Dendritic cell treated with granulocyte-macrophage colony-stimulating factor and Interleukin-4, amounts not matched to agents 40 ng/mL and 50 ng/mL, for 4 days (primary cell): ENCODE data around the gene SF3B4.
A peak's percentile ranks its signal among the peaks of the same experiment; 100 is the strongest.
"Not testable (repeated sequence)": the region's sequence is repeated elsewhere in the genome, so short reads cannot be mapped to it uniquely, and the experiment has no call there.

Source experiments
- H3K27ac Mint-ChIP-seq: one replicate; pipeline ENCODE4 v1.8.0; 2022; ENCODE audit warnings: mild to moderate bottlenecking, mixed read lengths
- H3K27me3 Mint-ChIP-seq: one replicate; pipeline ENCODE4 v1.8.0; 2022; ENCODE audit warnings: mild to moderate bottlenecking, mixed read lengths
- H3K36me3 Mint-ChIP-seq: one replicate; pipeline ENCODE4 v1.8.0; 2022; ENCODE audit warnings: low read depth, mixed read lengths
- H3K4me1 Mint-ChIP-seq: one replicate; pipeline ENCODE4 v1.8.0; 2022; ENCODE audit warnings: low read depth, mixed read lengths
- H3K4me3 Mint-ChIP-seq: one replicate; pipeline ENCODE4 v1.8.0; 2022; ENCODE audit warnings: mild to moderate bottlenecking, moderate library complexity, mixed read lengths
- H3K9me3 Mint-ChIP-seq: one replicate; pipeline ENCODE4 v1.8.0; 2022; ENCODE audit warnings: mixed read lengths
- intact Hi-C: fragments of 100-400 bp; cut with micrococcal nuclease; formaldehyde crosslinking; loops from one replicate; pipeline ENCODE4 v1.15.0; 2022

The SF3B4 gene

GRCh38 chr1:149942207-149942606, 14.6 kb upstream of the SF3B4 start:
- H3K4me3 Mint-ChIP-seq = no peak overlapping the region
- no peak overlapping the region for H3K27ac Mint-ChIP-seq
- H3K4me1 Mint-ChIP-seq = peaks cover 23% of the 10 kb centered on the region
- intact Hi-C loops = no loop called here
- H3K9me3 Mint-ChIP-seq = no peaks in the 10 kb centered on the region
- no peaks in the 10 kb centered on the region for H3K36me3 Mint-ChIP-seq
- H3K27me3 Mint-ChIP-seq = peaks cover 26% of the 10 kb centered on the region

GRCh38 chr1:149940427-149940826, 12.8 kb upstream of the SF3B4 start:
- Mint-ChIP-seq H3K36me3 (no peaks in the 10 kb centered on the region), H3K27me3 (peaks cover 22% of the 10 kb centered on the region), H3K9me3 (no peaks in the 10 kb centered on the region), H3K4me3 (no peak overlapping the region), H3K27ac (no peak overlapping the region), H3K4me1 (peaks cover 40% of the 10 kb centered on the region)
- intact Hi-C loops = no loop called here

- H3K4me3 Mint-ChIP-seq, H3K27me3 Mint-ChIP-seq, H3K36me3 Mint-ChIP-seq, H3K9me3 Mint-ChIP-seq, intact Hi-C loops: not testable (repeated sequence)
- Mint-ChIP-seq H3K27ac (peak overlapping the region; percentile 67), H3K4me1 (peaks cover 57% of the 10 kb centered on the region)
Measured at GRCh38 chr1:149938668-149939003, 11.0 kb upstream of the SF3B4 start.

- Mint-ChIP-seq H3K27ac (no peak overlapping the region), H3K36me3 (no peaks in the 10 kb centered on the region), H3K27me3 (peaks cover under 1% of the 10 kb centered on the region), H3K4me1 (peaks cover 57% of the 10 kb centered on the region), H3K4me3 (no peak overlapping the region), H3K9me3 (no peaks in the 10 kb centered on the region)
- intact Hi-C loops = no loop called here
Measured at GRCh38 chr1:149937759-149938158, 10.2 kb upstream of the SF3B4 start.

- Mint-ChIP-seq H3K4me3 (no peak overlapping the region), H3K4me1 (peaks cover 59% of the 10 kb centered on the region), H3K27ac (no peak overlapping the region), H3K9me3 (no peaks in the 10 kb centered on the region), H3K36me3 (no peaks in the 10 kb centered on the region), H3K27me3 (no peaks in the 10 kb centered on the region)
- intact Hi-C loops = no loop called here
Measured at GRCh38 chr1:149936992-149937705, 9.5 kb upstream of the SF3B4 start.

- intact Hi-C loops = no loop called here
- Mint-ChIP-seq H3K27me3 (no peaks in the 10 kb centered on the region), H3K4me1 (peaks cover 67% of the 10 kb centered on the region), H3K36me3 (no peaks in the 10 kb centered on the region), H3K9me3 (no peaks in the 10 kb centered on the region), H3K27ac (peak within 1 kb of the TSS; percentile 16), H3K4me3 (peak within 1 kb of the TSS; percentile 41)
Measured at GRCh38 chr1:149936170-149936991, 8.8 kb upstream of the SF3B4 start, which contains the start of gene MTMR11. Gene MTMR11, minus strand, starts transcription at chr1:149936879. Its CDS starts 232 bp downstream, at chr1:149936647.

- Mint-ChIP-seq H3K27me3 (no peaks in the 10 kb centered on the region), H3K27ac (no peak overlapping the region), H3K4me3 (no peak overlapping the region), H3K36me3 (no peaks in the 10 kb centered on the region), H3K9me3 (no peaks in the 10 kb centered on the region), H3K4me1 (peaks cover 80% of the 10 kb centered on the region)
- intact Hi-C loops = no loop called here
Measured at GRCh38 chr1:149934356-149934755, 6.8 kb upstream of the SF3B4 start.

- no peak overlapping the region for H3K27ac Mint-ChIP-seq
Measured at GRCh38 chr1:149933208-149933607, 5.6 kb upstream of the SF3B4 start.

GRCh38 chr1:149932474-149932873, 4.9 kb upstream of the SF3B4 start:
- H3K9me3 Mint-ChIP-seq = no peaks in the 10 kb centered on the region
- peaks cover 6% of the 10 kb centered on the region for H3K36me3 Mint-ChIP-seq
- no peaks in the 10 kb centered on the region for H3K27me3 Mint-ChIP-seq
- no peak overlapping the region for H3K4me3 Mint-ChIP-seq
- H3K27ac Mint-ChIP-seq = no peak overlapping the region
- H3K4me1 Mint-ChIP-seq = peaks cover 84% of the 10 kb centered on the region
- intact Hi-C loops = no loop called here

More at GRCh38 chr1:149933208-149933607, 5.6 kb upstream of the SF3B4 start:
- no peaks in the 10 kb centered on the region for H3K36me3 Mint-ChIP-seq
- H3K9me3 Mint-ChIP-seq = no peaks in the 10 kb centered on the region
- H3K4me3 Mint-ChIP-seq = no peak overlapping the region
- H3K27me3 Mint-ChIP-seq = no peaks in the 10 kb centered on the region
- H3K4me1 Mint-ChIP-seq = peaks cover 85% of the 10 kb centered on the region
- intact Hi-C loops = no loop called here

- H3K27ac Mint-ChIP-seq = peak overlapping the region; percentile 89
- peak overlapping the region; percentile 64 for H3K4me3 Mint-ChIP-seq
- no peaks in the 10 kb centered on the region for H3K27me3 Mint-ChIP-seq
- H3K9me3 Mint-ChIP-seq = no peaks in the 10 kb centered on the region
- peaks cover 82% of the 10 kb centered on the region for H3K4me1 Mint-ChIP-seq
- peaks cover 18% of the 10 kb centered on the region for H3K36me3 Mint-ChIP-seq
- intact Hi-C loops = no loop called here
Measured at GRCh38 chr1:149931212-149931790, 3.7 kb upstream of the SF3B4 start.

GRCh38 chr1:149929856-149930255, 2.3 kb upstream of the SF3B4 start:
- H3K27me3 Mint-ChIP-seq = no peaks in the 10 kb centered on the region
- peak overlapping the region; percentile 89 for H3K27ac Mint-ChIP-seq
- peaks cover 82% of the 10 kb centered on the region for H3K4me1 Mint-ChIP-seq
- no peaks in the 10 kb centered on the region for H3K9me3 Mint-ChIP-seq
- H3K36me3 Mint-ChIP-seq = peaks cover 32% of the 10 kb centered on the region
- no peak overlapping the region for H3K4me3 Mint-ChIP-seq
- intact Hi-C loops = no loop called here

- Mint-ChIP-seq H3K36me3 (peaks cover 47% of the 10 kb centered on the region), H3K4me1 (peaks cover 80% of the 10 kb centered on the region), H3K4me3 (peak overlapping the region; percentile 99), H3K9me3 (no peaks in the 10 kb centered on the region), H3K27me3 (no peaks in the 10 kb centered on the region), H3K27ac (peak overlapping the region; percentile 89)
- intact Hi-C loops = no loop called here
Measured at GRCh38 chr1:149928401-149928724, 760 bp upstream of the SF3B4 start.

- no peaks in the 10 kb centered on the region for H3K9me3 Mint-ChIP-seq
- peak overlapping the region; percentile 99 for H3K4me3 Mint-ChIP-seq
- intact Hi-C loops = loop anchor here (1.0 kb wide), 1 partner anchor 28 kb away; the partner anchor contains the start of gene BOLA1
- peaks cover 80% of the 10 kb centered on the region for H3K4me1 Mint-ChIP-seq
- H3K27me3 Mint-ChIP-seq = no peaks in the 10 kb centered on the region
- H3K36me3 Mint-ChIP-seq = peaks cover 60% of the 10 kb centered on the region
- H3K27ac Mint-ChIP-seq = peak overlapping the region; percentile 89
Measured at GRCh38 chr1:149927056-149927562, 494 bp downstream of the SF3B4 start.

- H3K4me3 Mint-ChIP-seq = no peak overlapping the region
- H3K9me3 Mint-ChIP-seq = no peaks in the 10 kb centered on the region
- no peak overlapping the region for H3K27ac Mint-ChIP-seq
- no peaks in the 10 kb centered on the region for H3K27me3 Mint-ChIP-seq
- peaks cover 66% of the 10 kb centered on the region for H3K36me3 Mint-ChIP-seq
- peaks cover 71% of the 10 kb centered on the region for H3K4me1 Mint-ChIP-seq
- intact Hi-C loops = no loop called here
Measured at GRCh38 chr1:149926296-149926695, 1.3 kb downstream of the SF3B4 start.
